Measurements from ENCODE around the gene ITGA4. TPM values are rescaled to one million over a fixed set of nuclear protein-coding genes. Genes with fewer than 3 reads are reported as not detected.

The ITGA4 gene
- total and polyA plus RNA-seq, 2 donors (not counting 3 experiments of a cell fraction or from before 2014, with no cell fraction given), result 1.5 to 2.8 TPM

- Histone ChIP-seq H3K36me3 (ENCODE audit: control insufficient read depth in 2 of 2, extremely low read depth in 1 of 2, insufficient read depth in 2 of 2, low read length in 2 of 2) (no peaks in the 10 kb centered on the region), H3K9me1 (replicated peaks; ENCODE audit: control insufficient read depth, extremely low read depth, insufficient read depth, low read length) (no peaks in the 10 kb centered on the region), H3K79me2 (ENCODE audit: control insufficient read depth, insufficient read depth, low read length) (no peaks in the 10 kb centered on the region), H3K9ac (replicated peaks; ENCODE audit: extremely low read depth, insufficient read depth, low read length) (no peak overlapping the region), H4K20me1 (replicated peaks; ENCODE audit: control insufficient read depth, extremely low read depth, insufficient read depth, low read length) (no peaks in the 10 kb centered on the region), H3K4me2 (ENCODE audit: insufficient read depth, low read length) (no peak overlapping the region), H3K9me3 (replicated peaks; ENCODE audit: control insufficient read depth, insufficient read depth, low read length) (no peaks in the 10 kb centered on the region), H3K27ac (ENCODE audit: insufficient read depth, low read depth, low read length) (no peak overlapping the region), H3K4me3 (replicated peaks in 1 of 3; ENCODE audit: insufficient read depth in 1 of 3, low read depth in 1 of 3, low read length in 3 of 3) (no peak overlapping the region), H3K27me3 (ENCODE audit: control insufficient read depth in 2 of 2, insufficient read depth in 2 of 2, low read length in 2 of 2) (no peaks in the 10 kb centered on the region), H3K4me1 (ENCODE audit: control insufficient read depth, extremely low read depth, insufficient read depth, low read length) (no peaks in the 10 kb centered on the region), H2AFZ (ENCODE audit: low read depth, low read length) (no peak overlapping the region)
- no peak for DNase-seq (ENCODE audit: low read depth, low spot score)
- ChIA-PET POLR2A (no interaction called here), CTCF (no interaction called here)
- TF ChIP-seq JUN (IDR thresholded peaks at IDR 0.05; ENCODE audit: borderline replicate concordance, insufficient read depth, insufficient read length, low read depth) (no peak), EZH2 (IDR thresholded peaks at IDR 0.05; ENCODE audit: borderline replicate concordance, low read depth, low read length, severe bottlenecking) (no peak), GATA2 (IDR thresholded peaks at IDR 0.05; ENCODE audit: insufficient read depth, insufficient read length, low read depth, low read length) (no peak), FOS (IDR thresholded peaks at IDR 0.05; ENCODE audit: borderline replicate concordance, insufficient read depth, low read length) (no peak), POLR2AphosphoS5 (IDR thresholded peaks at IDR 0.05; ENCODE audit: insufficient read depth, low read depth, low read length) (no peak)
- TF ChIP-seq, protein P1, sequence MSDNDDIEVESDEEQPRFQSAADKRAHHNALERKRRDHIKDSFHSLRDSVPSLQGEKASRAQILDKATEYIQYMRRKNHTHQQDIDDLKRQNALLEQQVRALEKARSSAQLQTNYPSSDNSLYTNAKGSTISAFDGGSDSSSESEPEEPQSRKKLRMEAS (IDR thresholded peaks at IDR 0.05; ENCODE audit: insufficient read depth, insufficient read length), result no peak
- no peak for FAIRE-seq
- intact Hi-C loops (cut with micrococcal nuclease), result no loop called here
- no TSS peak for BruUV-seq (replicated peaks)
- dilution Hi-C loops (cut with MboI; ENCODE audit: extremely low pct_ligation_motif_present, low sequenced_read_pairs), result no loop called here
These were observed 45.9 kb upstream of the ITGA4 start for GRCh38 chr2:181411105-181411849.

All from endothelial cell of umbilical vein (primary cell).